ENCODE results near the gene TAF3.

TAF3 gene

DNA sequence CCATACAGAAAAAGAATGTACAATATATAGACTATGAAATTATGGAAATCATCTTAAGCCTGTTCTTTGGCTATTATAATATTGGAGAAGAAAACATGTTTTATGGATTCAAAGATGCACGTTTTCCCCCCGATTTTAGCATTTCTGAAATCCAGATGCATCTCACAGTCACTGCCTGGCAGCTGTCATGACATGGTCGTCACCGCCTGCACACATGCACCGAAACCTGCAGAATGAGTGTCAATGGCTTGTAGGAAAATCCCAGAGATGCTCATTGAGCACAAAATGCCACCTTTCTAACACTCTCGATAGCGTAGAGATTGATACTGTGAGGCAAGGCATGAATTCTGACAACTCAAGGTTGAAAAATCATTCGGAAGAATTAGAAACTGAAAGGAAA lies 115.5 kb downstream of the TAF3 start:
- DNase-seq (ENCODE audit: low spot score), result no peak

DNA sequence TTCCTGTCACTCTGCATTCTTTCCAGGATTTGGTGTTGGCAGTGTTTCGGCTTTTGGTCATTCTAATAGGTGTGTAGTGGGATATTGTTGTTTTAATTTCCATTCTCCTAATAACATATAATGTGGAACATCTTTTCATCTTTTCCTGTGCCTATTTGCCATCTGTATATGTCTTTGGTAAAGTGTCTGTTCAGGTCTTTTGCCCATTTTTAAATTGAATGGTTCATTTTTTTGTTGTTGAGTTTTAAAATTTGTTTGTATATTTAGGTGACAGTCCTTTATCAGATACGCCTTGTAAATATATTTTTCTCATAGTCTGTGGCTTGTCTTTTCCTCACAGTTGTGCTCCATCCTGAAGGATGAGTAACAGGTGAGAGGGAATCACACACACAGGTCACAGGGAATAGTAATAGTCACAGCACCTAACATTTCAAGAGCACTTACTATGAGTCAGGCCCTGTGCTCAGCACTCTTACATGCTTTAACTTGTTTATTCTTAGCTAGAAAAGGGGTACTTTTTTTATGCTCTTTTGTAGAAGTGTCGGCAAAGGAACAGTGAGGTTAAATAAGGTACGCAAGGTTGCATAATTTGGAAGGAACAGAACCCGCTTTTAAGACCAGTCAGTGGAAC lies 119.1 kb downstream of the TAF3 start:
- DNase-seq (ENCODE audit: low spot score), result no peak

GRCh38 chr10:7941576-7941975 lies 123.3 kb downstream of the TAF3 start:
- no peak for DNase-seq (ENCODE audit: low spot score)

DNA sequence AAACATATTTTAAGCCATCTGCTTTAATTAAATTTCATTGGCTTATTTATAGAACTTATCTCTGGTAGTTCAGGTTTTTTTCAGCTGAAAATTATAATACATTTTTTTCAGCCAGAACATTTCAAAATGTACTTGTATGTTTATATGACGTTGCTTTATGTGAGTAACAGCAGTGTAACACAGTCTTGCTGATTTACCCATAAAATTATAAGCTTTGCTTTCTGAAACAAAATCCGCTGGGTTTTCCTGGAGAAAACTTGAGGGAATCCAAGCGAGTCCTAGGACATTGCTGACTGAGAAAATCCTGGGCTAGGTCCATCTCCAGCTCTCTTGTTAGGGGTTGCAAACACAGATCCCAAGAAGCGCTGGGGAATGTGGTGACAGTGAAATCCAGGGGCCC lies 124.0 kb downstream of the TAF3 start:
- DNase-seq (ENCODE audit: low spot score), result no peak

DNA sequence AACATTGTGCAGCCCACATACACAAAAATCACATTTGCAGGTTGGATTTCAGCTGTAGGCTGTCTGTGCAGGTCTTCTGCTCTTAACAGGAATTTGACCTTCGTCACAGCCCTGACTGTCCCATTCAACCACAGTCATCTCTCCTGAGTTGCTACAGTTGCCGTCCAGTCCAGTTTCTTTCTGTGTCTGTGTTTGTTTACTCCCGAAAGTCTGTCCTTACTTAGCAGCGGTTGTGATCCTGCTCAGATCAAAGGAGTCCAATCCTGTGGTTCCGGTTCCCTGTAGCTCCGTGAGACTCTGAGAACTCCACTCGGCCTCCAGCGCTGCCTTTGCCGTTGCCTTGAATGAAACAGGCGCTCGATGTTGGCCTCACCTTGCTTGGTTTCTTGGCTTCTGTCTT lies 124.6 kb downstream of the TAF3 start:
- no peak for DNase-seq (ENCODE audit: low spot score)

DNA sequence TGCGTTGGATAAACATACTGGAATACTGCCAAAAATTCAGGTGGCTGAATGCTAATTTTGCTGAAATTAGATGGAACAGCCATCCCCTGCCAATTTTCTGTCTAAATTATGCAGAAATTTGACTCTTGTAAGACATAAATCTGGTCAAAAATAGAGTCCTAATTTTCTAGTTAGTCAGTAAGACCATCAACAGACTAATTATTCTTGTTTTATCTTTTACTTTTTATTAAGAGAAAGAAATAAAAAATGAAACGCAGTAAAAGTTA lies 125.8 kb downstream of the TAF3 start:
- no peak for DNase-seq (ENCODE audit: low spot score)

GRCh38 chr10:7944537-7944936 lies 126.2 kb downstream of the TAF3 start:
- DNase-seq (ENCODE audit: low spot score), result no peak

- DNase-seq (ENCODE audit: low spot score), result no peak
Measured at GRCh38 chr10:7945034-7945433, 126.7 kb downstream of the TAF3 start.

DNA sequence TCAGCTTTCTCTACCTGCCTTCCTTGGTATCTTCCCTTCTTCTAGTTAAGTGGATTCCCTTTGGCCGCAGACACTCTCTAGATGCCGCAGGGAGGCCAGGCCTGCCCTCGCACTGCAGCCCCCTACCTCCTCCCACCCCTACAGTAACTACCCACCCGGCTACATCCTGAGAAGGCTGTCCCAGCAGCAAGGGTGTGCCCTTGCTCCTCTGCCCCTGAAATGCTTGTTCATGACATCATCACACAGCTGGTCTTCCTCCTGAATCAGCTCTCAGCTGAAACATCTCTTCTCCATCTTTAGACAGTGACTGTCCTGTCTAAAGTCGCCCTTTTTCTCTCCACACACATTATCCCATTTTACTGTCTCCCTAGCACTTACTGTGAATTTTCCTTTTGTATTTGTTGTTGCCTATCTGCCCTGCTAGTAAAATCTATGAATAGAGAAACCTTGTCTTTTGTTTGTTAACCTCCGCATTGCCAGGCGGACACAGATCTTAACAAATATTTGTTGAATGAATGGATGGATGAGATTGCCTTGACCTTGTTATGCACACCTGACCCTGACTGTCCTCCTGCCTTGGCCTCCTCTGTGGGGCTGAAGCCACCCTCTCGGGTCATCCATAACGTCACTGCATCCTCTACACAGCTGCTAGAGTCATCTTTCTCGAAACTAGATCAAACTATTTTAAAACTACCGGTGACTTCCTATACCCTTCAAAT lies 127.3 kb downstream of the TAF3 start:
- no peak for DNase-seq (ENCODE audit: low spot score)

GRCh38 chr10:7948371-7949000 lies 130.2 kb downstream of the TAF3 start:
- DNase-seq (ENCODE audit: low spot score), result no peak

GRCh38 chr10:7950981-7951847 lies 132.9 kb downstream of the TAF3 start:
- DNase-seq (ENCODE audit: low spot score), result no peak

GRCh38 chr10:7952266-7952665 lies 134.0 kb downstream of the TAF3 start:
- DNase-seq (ENCODE audit: low spot score), result no peak

GRCh38 chr10:7953447-7953846 lies 135.1 kb downstream of the TAF3 start:
- DNase-seq (ENCODE audit: low spot score), result peak; percentile 66

GRCh38 chr10:7955446-7955845 lies 137.1 kb downstream of the TAF3 start:
- DNase-seq (ENCODE audit: low spot score), result no peak

- DNase-seq (ENCODE audit: low spot score), result no peak
Measured at GRCh38 chr10:7956508-7956907, 138.2 kb downstream of the TAF3 start.

DNA sequence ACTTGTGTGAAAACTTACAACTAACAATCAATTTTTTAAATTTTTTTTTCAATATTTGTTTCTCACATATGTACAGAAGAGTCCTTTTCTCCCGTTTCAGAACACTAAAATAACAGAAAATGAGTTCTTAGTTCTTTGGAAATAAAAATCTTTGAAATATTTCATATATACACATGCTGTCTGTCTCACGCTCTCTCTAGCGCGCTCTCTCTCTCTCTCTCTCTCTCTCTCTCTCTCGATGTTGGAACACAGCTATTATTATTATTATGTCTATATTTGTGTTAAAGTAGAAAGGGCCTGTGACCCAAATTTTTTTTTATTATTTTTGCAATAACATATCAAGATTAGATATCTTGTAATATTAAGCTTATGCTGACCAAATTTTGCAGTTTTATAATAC lies 139.3 kb downstream of the TAF3 start:
- DNase-seq (ENCODE audit: low spot score), result no peak

DNA sequence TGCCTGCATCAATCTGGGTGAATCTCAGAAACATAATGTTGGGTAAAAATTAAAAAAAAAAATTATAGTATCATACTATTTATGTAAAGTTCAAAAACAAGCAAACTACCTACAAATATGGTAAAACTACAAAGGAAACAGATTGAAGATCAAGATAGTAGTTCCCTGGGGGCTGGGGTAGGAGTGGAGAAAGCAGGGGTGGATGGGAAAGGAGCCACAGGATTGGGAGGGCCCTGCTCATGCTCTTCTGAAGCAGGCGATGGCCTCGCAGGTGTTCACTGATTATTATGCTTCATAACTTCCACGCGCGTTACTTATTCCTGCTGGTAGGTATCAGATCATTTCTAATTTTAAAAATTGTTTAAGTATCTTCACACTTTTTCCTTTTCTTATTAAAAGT lies 140.1 kb downstream of the TAF3 start:
- no peak for DNase-seq (ENCODE audit: low spot score)

DNA sequence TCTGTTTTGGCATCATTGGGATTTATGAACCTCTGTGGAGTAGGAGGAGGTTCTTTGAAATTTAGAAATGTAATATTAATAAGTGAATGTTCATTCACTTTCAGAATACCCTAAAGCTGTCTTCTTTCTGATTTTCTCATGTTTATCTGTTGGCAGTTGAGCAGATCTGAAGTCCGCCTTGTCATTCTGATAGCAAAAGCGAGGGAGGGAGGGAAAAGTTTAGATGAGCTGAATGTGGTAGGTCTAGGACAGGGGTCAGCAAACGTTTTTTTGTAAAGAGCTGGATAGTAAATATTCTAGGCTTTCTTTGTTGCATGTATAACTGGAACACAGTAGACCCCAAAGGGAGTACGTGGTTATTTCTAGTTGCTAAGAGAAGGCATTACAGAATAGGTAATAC lies 141.8 kb downstream of the TAF3 start:
- DNase-seq (ENCODE audit: low spot score), result no peak

DNA sequence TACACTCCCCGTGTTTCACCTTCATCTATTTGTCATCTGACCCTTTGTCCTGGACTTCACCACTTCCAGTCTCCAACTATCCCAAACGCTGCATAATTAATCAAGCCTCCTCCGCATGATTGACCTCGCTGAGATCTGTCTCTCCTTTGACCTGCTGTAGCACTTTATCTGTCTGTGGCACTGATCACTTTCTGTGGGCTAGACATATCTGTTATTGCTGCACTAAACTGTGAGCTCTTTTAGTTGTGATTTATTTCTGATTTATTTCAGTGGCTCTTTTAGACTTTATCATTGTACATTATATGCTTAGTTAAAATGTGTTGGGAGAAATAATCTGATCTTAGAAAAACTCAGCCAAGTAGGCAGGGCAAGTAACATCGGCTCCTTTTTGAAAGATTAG lies 144.3 kb downstream of the TAF3 start:
- DNase-seq (ENCODE audit: low spot score), result no peak

DNA sequence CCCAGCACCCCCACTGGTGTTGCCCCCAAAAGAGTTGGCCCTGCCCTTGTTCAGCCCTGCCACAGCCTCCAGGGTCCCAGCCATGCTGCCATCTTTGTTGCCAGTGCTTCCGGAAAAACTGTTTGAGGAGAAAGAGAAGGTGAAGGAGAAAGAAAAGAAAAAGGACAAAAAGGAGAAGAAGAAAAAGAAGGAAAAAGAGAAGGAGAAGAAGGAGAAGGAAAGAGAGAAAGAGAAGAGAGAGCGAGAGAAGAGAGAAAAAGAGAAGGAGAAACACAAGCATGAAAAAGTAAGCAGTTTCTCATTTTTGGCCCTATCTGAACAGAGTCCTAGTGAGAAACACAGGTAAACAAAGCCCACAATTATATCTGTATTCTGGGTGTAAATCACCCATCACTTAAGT lies 147.2 kb downstream of the TAF3 start:
- no peak for DNase-seq (ENCODE audit: low spot score)

DNA sequence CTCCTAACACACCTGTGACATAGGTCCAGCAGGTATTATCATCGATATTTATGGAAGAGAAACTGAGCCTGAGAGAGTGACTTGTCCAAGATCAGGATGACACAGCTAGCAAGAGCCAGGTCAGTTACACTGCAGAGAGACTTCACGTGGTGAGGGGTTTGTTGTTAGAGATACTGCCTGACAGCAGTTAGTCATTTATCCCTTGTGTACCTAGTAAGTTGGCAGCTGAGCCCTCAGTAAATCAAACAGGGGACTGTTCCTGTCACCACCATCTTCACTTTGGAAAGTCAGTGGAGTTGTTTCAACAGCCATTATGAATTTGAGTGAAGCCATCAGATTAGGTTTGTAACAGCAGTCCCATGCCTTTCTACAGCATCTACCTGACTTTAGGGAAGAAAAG lies 148.7 kb downstream of the TAF3 start:
- no peak for DNase-seq (ENCODE audit: low spot score)

DNA sequence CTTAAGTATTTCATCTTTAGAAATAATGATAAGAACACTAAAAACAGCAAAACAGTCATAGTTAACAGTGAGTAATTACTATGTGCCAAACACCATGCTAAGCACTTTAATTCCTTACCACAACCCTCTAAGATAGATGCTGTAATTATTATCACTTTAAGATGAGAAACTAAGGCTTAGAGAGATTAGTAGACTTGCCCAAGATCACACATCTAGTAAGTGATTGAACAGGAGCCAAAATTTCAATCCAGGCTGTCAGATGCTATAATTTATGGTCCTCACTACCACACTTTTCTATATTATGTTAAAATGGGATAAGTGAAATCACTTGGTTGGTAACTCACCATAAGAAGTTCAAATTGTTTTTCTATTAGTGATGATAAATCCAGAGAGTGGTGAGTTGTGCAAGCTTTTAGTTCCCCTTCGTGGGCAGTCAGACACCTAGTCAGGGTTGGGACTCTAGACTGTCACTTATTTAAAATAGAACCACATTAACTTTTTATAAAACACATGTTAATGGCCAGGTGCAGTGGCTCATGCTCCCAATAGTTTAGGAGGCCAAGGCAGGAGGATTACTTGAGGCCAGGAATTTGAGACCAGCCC lies 150.3 kb downstream of the TAF3 start:
- no peak for DNase-seq (ENCODE audit: low spot score)

DNA sequence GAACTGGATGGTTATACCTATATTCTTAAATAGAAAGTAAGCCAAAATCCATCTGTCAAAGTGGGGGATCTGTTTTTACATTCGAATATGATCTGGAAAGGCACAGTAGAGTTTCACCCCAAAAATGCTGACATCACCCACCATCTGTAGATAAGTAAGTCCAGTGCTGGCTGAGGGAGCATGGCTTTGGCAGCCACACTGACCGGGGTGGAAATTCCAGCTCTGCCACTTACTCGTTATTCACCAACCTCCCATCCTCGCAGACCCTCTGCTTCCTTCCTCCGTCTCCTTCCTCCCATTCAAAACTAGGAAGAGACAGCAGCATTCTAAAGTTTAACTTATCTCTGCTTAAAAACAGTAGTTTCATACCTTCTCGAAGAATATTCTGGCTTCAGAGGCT lies 151.3 kb downstream of the TAF3 start:
- DNase-seq (ENCODE audit: low spot score), result no peak

Measured in SW480 (cell line).